Upper lobe of left lung (tissue), 6 donors: Measurements from ENCODE around the gene ADD2. TPM values are rescaled to one million over a fixed set of nuclear protein-coding genes. Genes with fewer than 3 reads are reported as not detected.

ENCODE experiments used
- ATAC-seq, 2 donors: fragments of 200-7000 bp; cut with Tn5 transposase; one replicate each; pipeline ENCODE4 v1.9.1; 2022; ENCODE audit warnings: mild to moderate bottlenecking in 2 of 2, moderate library complexity in 2 of 2; ENCODE audit not compliant: low FRiP score in 2 of 2
- DNase-seq, 2 donors: peaks; one replicate each; pipeline ENCODE4 v3.0.0-alpha.2; 2019 to 2020
- H3K27ac ChIP-seq, 4 donors: fragments of 200-600 bp; sonication (generic); one replicate each; pipeline ENCODE4 v1.5.1; 2016 to 2019
- H3K27me3 ChIP-seq, 4 donors: fragments of 200-600 bp; sonication (generic); one replicate each; pipeline ENCODE4 v1.5.1; 2017 to 2019
- H3K36me3 ChIP-seq, 4 donors: fragments of 200-600 bp; sonication (generic); one replicate each; pipeline ENCODE4 v1.5.1; 2016 to 2019
- H3K4me1 ChIP-seq, 4 donors: fragments of 200-600 bp; sonication (generic); one replicate each; pipeline ENCODE4 v1.5.1; 2018 to 2019
- H3K4me3 ChIP-seq, 4 donors: fragments of 200-600 bp; sonication (generic); one replicate each; pipeline ENCODE4 v1.5.1; 2017 to 2019; ENCODE audit warnings: mild to moderate bottlenecking in 2 of 4, moderate library complexity in 1 of 4
- H3K9me3 ChIP-seq, 4 donors: fragments of 200-600 bp; sonication (generic); one replicate each; pipeline ENCODE4 v1.5.1; 2018 to 2019
- EP300 ChIP-seq, 4 donors: sonication (generic); formaldehyde crosslinking; IDR thresholded peaks; one replicate each; pipeline ENCODE4 v1.5.1; 2017; ENCODE audit warnings: antibody characterized with exemption in 4 of 4, control low read depth in 2 of 4
- POLR2A ChIP-seq, 4 donors: fragments of 450-650 bp; IDR thresholded peaks; one replicate each; pipeline ENCODE4 v1.5.1; 2016 to 2017; ENCODE audit warnings: antibody characterized with exemption in 4 of 4, mild to moderate bottlenecking in 2 of 4
- POLR2AphosphoS5 ChIP-seq, 2 donors: sonication (generic); formaldehyde crosslinking; IDR thresholded peaks; one replicate each; pipeline ENCODE4 v1.5.1; 2017; ENCODE audit warnings: antibody characterized with exemption in 2 of 2
- WGBS, 2 donors: methylation state at CpG; one replicate each; pipeline ENCODE4 v1.1.5; 2017 to 2018; 5-methylcytosine and 5-hydroxymethylcytosine counted together
- total RNA-seq, 6 donors: library from RNA; depleted of rRNA in 4 of 6; stranded (reverse); fragments of >200 nt in 4 of 6; gene quantifications; one replicate each; pipeline versions ENCODE4 v1.1.0 to v1.2.1, GENCODE V29; 2016 to 2021
- TF ChIP-seq, protein P1 (sequence below), 6 experiments: fragments of 450-650 bp in 4 of 6; fragments of 200-600 bp in 2 of 6; sonication (generic) in 2 of 6; IDR thresholded peaks; one replicate each; pipeline ENCODE4 v1.5.1; 2016 to 2019; ENCODE audit warnings: antibody characterized with exemption in 6 of 6
- donor health status: DM: no; HTN: no; CAD: no; lungs with moderate emphysema.
- donor health status: DM: no; HTN: yes; CAD: no; lungs with severe emphysema.

Gene ADD2
- total RNA-seq, 6 donors from 2014 or later, result under 0.01 to 3.3 (median 0.50) TPM

DNA sequence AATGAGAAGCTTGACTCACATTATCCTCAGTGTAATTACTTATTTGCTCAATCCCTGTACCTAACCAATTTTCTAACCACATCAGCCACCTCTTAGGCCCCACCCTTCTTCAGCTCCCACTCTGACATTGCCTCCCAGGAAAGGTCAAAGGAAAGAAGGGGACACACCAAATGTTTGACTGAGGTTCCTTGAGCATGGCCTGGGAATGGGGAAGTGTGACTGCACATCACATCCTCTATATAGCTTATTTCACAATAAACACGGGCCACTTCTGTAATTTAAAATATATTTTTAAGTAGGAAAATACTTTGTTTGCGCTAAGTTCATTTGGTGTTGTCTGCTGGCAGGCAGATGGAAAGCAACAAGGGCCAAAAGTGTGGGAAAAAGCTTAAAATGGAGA is 25.4 kb upstream of the ADD2 start:
- Histone ChIP-seq H3K9me3 (no peaks in the 10 kb centered on the region), H3K27ac (no peak overlapping the region), H3K4me3 (no peak overlapping the region), H3K4me1 (peaks cover 11 to 15% (median 13%) of the 10 kb centered on the region in 4 donors), H3K36me3 (no peaks in the 10 kb centered on the region), H3K27me3 (peaks cover 0 to 20% (median 9%) of the 10 kb centered on the region in 4 donors)
- no peak for TF ChIP-seq POLR2A (IDR thresholded peaks at IDR 0.05)
- TF ChIP-seq POLR2AphosphoS5 (IDR thresholded peaks at IDR 0.05), result no peak
- no peak for TF ChIP-seq EP300 (IDR thresholded peaks at IDR 0.05)
- TF ChIP-seq, protein P1, sequence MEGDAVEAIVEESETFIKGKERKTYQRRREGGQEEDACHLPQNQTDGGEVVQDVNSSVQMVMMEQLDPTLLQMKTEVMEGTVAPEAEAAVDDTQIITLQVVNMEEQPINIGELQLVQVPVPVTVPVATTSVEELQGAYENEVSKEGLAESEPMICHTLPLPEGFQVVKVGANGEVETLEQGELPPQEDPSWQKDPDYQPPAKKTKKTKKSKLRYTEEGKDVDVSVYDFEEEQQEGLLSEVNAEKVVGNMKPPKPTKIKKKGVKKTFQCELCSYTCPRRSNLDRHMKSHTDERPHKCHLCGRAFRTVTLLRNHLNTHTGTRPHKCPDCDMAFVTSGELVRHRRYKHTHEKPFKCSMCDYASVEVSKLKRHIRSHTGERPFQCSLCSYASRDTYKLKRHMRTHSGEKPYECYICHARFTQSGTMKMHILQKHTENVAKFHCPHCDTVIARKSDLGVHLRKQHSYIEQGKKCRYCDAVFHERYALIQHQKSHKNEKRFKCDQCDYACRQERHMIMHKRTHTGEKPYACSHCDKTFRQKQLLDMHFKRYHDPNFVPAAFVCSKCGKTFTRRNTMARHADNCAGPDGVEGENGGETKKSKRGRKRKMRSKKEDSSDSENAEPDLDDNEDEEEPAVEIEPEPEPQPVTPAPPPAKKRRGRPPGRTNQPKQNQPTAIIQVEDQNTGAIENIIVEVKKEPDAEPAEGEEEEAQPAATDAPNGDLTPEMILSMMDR (IDR thresholded peaks at IDR 0.05), result no peak
- no peak for DNase-seq
- ATAC-seq, result peak in 1 of 2 donors; percentile 57
- 64 to 77% methylated on average over 2 of the region's 2 CpGs for WGBS, 2 donors

- no peaks in the 10 kb centered on the region for H3K9me3 ChIP-seq
- ATAC-seq (peak; percentile 13 to 31), DNase-seq (peak in 1 of 2 donors; percentile 84)
- H3K4me3 ChIP-seq, result peak within 1 kb of the TSS in 3 of 4 donors; percentile 2 to 37 (median 19)
- H3K27me3 ChIP-seq, result peaks cover 0 to 20% (median 9%) of the 10 kb centered on the region in 4 donors
- no peak for TF ChIP-seq POLR2AphosphoS5 (IDR thresholded peaks at IDR 0.05)
- no peak for TF ChIP-seq EP300 (IDR thresholded peaks at IDR 0.05)
- TF ChIP-seq, protein P1 (IDR thresholded peaks at IDR 0.05), result no peak
- no peak for TF ChIP-seq POLR2A (IDR thresholded peaks at IDR 0.05)
- 5 to 7% methylated on average over 21 to 33 of the region's 69 CpGs for WGBS, 2 donors
- no peak within 1 kb of the TSS for H3K27ac ChIP-seq
- peaks cover 11 to 15% (median 13%) of the 10 kb centered on the region in 4 donors for H3K4me1 ChIP-seq
- H3K36me3 ChIP-seq, result no peaks in the 10 kb centered on the region
Measured at GRCh38 chr2:70790136-70790828, 22.3 kb upstream of the ADD2 start, which contains the start of gene FIGLA. FIGLA (minus strand) TSS chr2:70790643; CDS start chr2:70790638, 5 bp downstream.

DNA sequence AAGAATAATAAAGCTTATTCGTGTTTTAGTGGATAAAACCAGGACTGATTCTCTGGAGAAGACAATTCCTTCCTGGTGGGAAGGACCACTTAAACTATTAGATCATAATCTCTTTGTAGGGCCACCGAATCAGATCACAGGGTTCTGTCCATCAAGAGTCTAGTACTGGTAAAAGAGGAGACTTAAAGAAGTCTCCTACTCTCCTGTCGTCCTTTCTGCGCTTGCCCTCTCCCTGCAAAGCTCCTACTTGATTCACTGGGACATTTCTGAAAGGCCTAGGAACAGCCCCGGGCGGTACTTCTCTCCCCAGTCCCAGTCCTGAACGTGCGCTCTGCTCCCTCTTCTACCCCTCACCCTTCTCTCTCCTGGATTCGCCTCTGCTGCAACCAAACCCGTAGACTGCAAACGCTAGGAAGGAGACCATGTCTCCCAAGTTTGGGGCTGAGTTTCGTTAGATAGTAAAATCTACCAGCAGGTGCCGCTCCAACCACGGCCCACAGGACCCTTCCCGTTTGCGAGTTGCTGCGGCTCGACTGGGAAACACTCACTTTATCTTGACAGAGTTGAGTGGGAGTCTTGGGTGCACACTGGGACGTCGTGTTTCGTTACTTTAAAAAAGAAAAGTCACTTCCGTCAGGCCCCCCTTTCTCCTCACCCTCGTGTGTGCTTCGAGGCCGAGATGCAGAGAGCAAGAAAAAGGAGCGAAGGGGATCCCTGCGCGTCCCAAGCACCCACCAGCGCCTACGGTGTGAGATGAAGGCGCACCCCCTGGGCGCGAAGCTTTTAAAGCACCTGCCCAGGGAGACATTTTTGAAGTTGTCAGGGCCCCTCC is 21.5 kb upstream of the ADD2 start:
- no peaks in the 10 kb centered on the region for H3K36me3 ChIP-seq
- DNase-seq (peak in 1 of 2 donors; percentile 63), ATAC-seq (peak; percentile 47 to 86)
- WGBS, 2 donors, result 7% methylated on average over 25 to 33 of the region's 33 CpGs
- TF ChIP-seq, protein P1 (IDR thresholded peaks at IDR 0.05), result peak; percentile 17 to 44 (median 35)
- TF ChIP-seq POLR2AphosphoS5 (IDR thresholded peaks at IDR 0.05), result no peak
- peaks cover 11 to 15% (median 13%) of the 10 kb centered on the region in 4 donors for H3K4me1 ChIP-seq
- no peak overlapping the region for H3K27ac ChIP-seq
- H3K4me3 ChIP-seq, result peak overlapping the region in 3 of 4 donors; percentile 2 to 37 (median 19)
- peaks cover 0 to 20% (median 9%) of the 10 kb centered on the region in 4 donors for H3K27me3 ChIP-seq
- H3K9me3 ChIP-seq, result no peaks in the 10 kb centered on the region

DNA sequence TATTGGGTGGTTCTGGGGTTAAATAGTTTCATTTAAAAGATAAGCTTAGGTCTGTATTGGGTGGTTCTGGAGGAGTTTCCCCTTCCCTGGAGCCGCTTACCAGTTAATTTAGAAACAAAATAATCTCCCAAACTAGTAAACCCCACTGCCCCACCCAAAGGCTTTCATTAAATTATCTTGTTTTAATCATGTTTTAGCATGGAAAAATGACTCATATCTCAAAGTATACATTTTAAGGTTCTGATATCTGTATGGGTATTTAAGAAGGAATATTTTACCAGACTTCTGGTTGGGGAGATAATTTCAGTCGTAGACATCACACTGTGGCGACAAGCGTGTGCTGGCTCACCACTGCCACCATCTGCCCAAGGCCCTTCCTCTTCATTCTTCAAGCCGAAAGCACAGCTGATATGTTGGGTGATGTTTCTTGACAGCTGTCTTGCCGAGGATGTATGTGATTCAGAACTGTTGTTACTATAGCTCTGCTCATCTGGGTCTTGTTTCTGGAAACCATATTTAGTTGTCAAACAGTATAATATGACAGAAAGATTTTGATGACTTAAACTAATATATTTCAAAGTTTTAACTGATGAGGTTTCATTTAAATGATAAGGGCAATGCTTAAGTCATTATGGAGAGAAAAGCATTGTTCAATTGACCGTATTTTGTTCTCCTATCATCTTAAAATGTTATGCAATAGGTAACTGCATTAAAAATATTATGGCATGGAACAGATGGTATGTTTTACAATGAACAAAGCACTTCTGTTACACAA is 17.3 kb upstream of the ADD2 start:
- TF ChIP-seq, protein P1 (IDR thresholded peaks at IDR 0.05), result no peak
- TF ChIP-seq POLR2AphosphoS5 (IDR thresholded peaks at IDR 0.05) (no peak), POLR2A (IDR thresholded peaks at IDR 0.05) (no peak), EP300 (IDR thresholded peaks at IDR 0.05) (no peak)
- H3K27ac ChIP-seq, result no peak overlapping the region
- WGBS, 2 donors, result 24 to 25% methylated on average over 7 of the region's 7 CpGs
- ATAC-seq (no peak), DNase-seq (no peak)
- no peak overlapping the region for H3K4me3 ChIP-seq
- H3K36me3 ChIP-seq, result no peaks in the 10 kb centered on the region
- peaks cover 0 to 10% (median 5%) of the 10 kb centered on the region in 4 donors for H3K27me3 ChIP-seq
- H3K4me1 ChIP-seq, result peaks cover 10 to 11% (median 10%) of the 10 kb centered on the region in 4 donors
- H3K9me3 ChIP-seq, result no peaks in the 10 kb centered on the region
